Central memory CD8-positive, alpha-beta T cell (primary cell): ENCODE data around the gene APOBEC3C.
"Not testable (repeated sequence)": the region's sequence is repeated elsewhere in the genome, so short reads cannot be mapped to it uniquely, and the experiment has no call there.

Experiments used
- ATAC-seq: fragments of 150-1000 bp; cut with Tn5 transposase; replicated peaks from 2 replicates; pipeline ENCODE4 v1.10.0; 2022; ENCODE audit warnings: mild to moderate bottlenecking, moderate FRiP score, moderate number of reproducible peaks; ENCODE audit not compliant: poor library complexity, severe bottlenecking; ENCODE audit errors: extremely low read depth
- DNase-seq, 2 donors: peaks; one replicate each; pipeline ENCODE4 v3.0.0; 2021; ENCODE audit warnings: low spot score in 2 of 2
- H3K27ac Mint-ChIP-seq: one replicate; pipeline ENCODE4 v1.8.0; 2022; ENCODE audit warnings: low read depth, mild to moderate bottlenecking, moderate library complexity, mixed read lengths
- H3K27me3 Mint-ChIP-seq: one replicate; pipeline ENCODE4 v1.8.0; 2022; ENCODE audit warnings: mixed read lengths
- H3K36me3 Mint-ChIP-seq: one replicate; pipeline ENCODE4 v1.8.0; 2022; ENCODE audit warnings: mild to moderate bottlenecking, moderate library complexity, mixed read lengths; ENCODE audit not compliant: insufficient read depth
- H3K4me1 Mint-ChIP-seq: one replicate; pipeline ENCODE4 v1.8.0; 2022; ENCODE audit warnings: mixed read lengths
- H3K4me3 Mint-ChIP-seq: one replicate; pipeline ENCODE4 v1.8.0; 2022; ENCODE audit warnings: mild to moderate bottlenecking, moderate library complexity, mixed read lengths
- H3K9me3 Mint-ChIP-seq: one replicate; pipeline ENCODE4 v1.8.0; 2022; ENCODE audit warnings: mixed read lengths

The APOBEC3C gene

GRCh38 chr22:39016592-39016991 is 2.5 kb downstream of the APOBEC3C start:
- no peak for ATAC-seq

GRCh38 chr22:39017596-39018365 is 3.7 kb downstream of the APOBEC3C start:
- DNase-seq = no peak
- Mint-ChIP-seq H3K36me3 (peaks cover 58% of the 10 kb centered on the region), H3K27ac (peak overlapping the region; percentile 84), H3K4me1 (peaks cover 56% of the 10 kb centered on the region), H3K4me3 (peak overlapping the region; percentile 34), H3K9me3 (no peaks in the 10 kb centered on the region), H3K27me3 (no peaks in the 10 kb centered on the region)
- ATAC-seq = no peak

More at GRCh38 chr22:39016592-39016991, 2.5 kb downstream of the APOBEC3C start:
- Mint-ChIP-seq H3K9me3 (no peaks in the 10 kb centered on the region), H3K27me3 (no peaks in the 10 kb centered on the region), H3K4me1 (peaks cover 56% of the 10 kb centered on the region), H3K36me3 (peaks cover 47% of the 10 kb centered on the region), H3K4me3 (peak overlapping the region; percentile 99), H3K27ac (peak overlapping the region; percentile 76)
- no peak for DNase-seq

- H3K4me3 Mint-ChIP-seq = peak overlapping the region; percentile 98
- not testable (repeated sequence) for H3K9me3 Mint-ChIP-seq, DNase-seq, H3K27me3 Mint-ChIP-seq, ATAC-seq
- peaks cover 60% of the 10 kb centered on the region for H3K4me1 Mint-ChIP-seq
- H3K27ac Mint-ChIP-seq = peak overlapping the region; percentile 97
- peaks cover 64% of the 10 kb centered on the region for H3K36me3 Mint-ChIP-seq
These were observed 6.1 kb downstream of the APOBEC3C start for GRCh38 chr22:39020021-39020651.

GRCh38 chr22:39021552-39022250 is 7.6 kb downstream of the APOBEC3C start:
- ATAC-seq (no peak), DNase-seq (no peak)
- H3K4me3 Mint-ChIP-seq = peak overlapping the region; percentile 98
- peak overlapping the region; percentile 97 for H3K27ac Mint-ChIP-seq
- no peaks in the 10 kb centered on the region for H3K27me3 Mint-ChIP-seq
- H3K36me3 Mint-ChIP-seq = peaks cover 66% of the 10 kb centered on the region
- H3K9me3 Mint-ChIP-seq = no peaks in the 10 kb centered on the region
- peaks cover 70% of the 10 kb centered on the region for H3K4me1 Mint-ChIP-seq

GRCh38 chr22:39024519-39025308 is 10.7 kb downstream of the APOBEC3C start:
- Mint-ChIP-seq H3K9me3 (no peaks in the 10 kb centered on the region), H3K27ac (peak overlapping the region; percentile 75), H3K27me3 (no peaks in the 10 kb centered on the region), H3K4me3 (peak overlapping the region; percentile 98), H3K4me1 (peaks cover 55% of the 10 kb centered on the region), H3K36me3 (peaks cover 49% of the 10 kb centered on the region)
- DNase-seq (no peak), ATAC-seq (no peak)

GRCh38 chr22:39026509-39027150 is 12.6 kb downstream of the APOBEC3C start:
- peaks cover 39% of the 10 kb centered on the region for H3K36me3 Mint-ChIP-seq
- ATAC-seq = no peak
- peak overlapping the region; percentile 87 for H3K27ac Mint-ChIP-seq

GRCh38 chr22:39027717-39028116 is 13.7 kb downstream of the APOBEC3C start:
- Mint-ChIP-seq H3K36me3 (peaks cover 34% of the 10 kb centered on the region), H3K27ac (peak overlapping the region; percentile 61), H3K9me3 (no peaks in the 10 kb centered on the region), H3K27me3 (no peaks in the 10 kb centered on the region), H3K4me1 (peaks cover 37% of the 10 kb centered on the region), H3K4me3 (no peak overlapping the region)
- DNase-seq (no peak), ATAC-seq (no peak)

More at GRCh38 chr22:39026509-39027150, 12.6 kb downstream of the APOBEC3C start:
- Mint-ChIP-seq H3K4me3 (no peak overlapping the region), H3K4me1 (peaks cover 43% of the 10 kb centered on the region), H3K27me3 (no peaks in the 10 kb centered on the region), H3K9me3 (no peaks in the 10 kb centered on the region)
- no peak for DNase-seq

- no peaks in the 10 kb centered on the region for H3K9me3 Mint-ChIP-seq
- peak overlapping the region; percentile 61 for H3K27ac Mint-ChIP-seq
- no peak overlapping the region for H3K4me3 Mint-ChIP-seq
- H3K27me3 Mint-ChIP-seq = no peaks in the 10 kb centered on the region
- H3K36me3 Mint-ChIP-seq = peaks cover 34% of the 10 kb centered on the region
- DNase-seq (no peak), ATAC-seq (no peak)
- H3K4me1 Mint-ChIP-seq = peaks cover 37% of the 10 kb centered on the region
These were observed 14.2 kb downstream of the APOBEC3C start for GRCh38 chr22:39028281-39028680.

GRCh38 chr22:39029227-39029626 is 15.2 kb downstream of the APOBEC3C start:
- Mint-ChIP-seq H3K4me3 (no peak overlapping the region), H3K27ac (no peak overlapping the region), H3K27me3 (no peaks in the 10 kb centered on the region), H3K36me3 (peaks cover 27% of the 10 kb centered on the region), H3K4me1 (peaks cover 29% of the 10 kb centered on the region), H3K9me3 (no peaks in the 10 kb centered on the region)
- ATAC-seq (no peak), DNase-seq (no peak)

- Mint-ChIP-seq H3K27me3 (no peaks in the 10 kb centered on the region), H3K9me3 (no peaks in the 10 kb centered on the region), H3K4me1 (peaks cover 14% of the 10 kb centered on the region), H3K27ac (peak overlapping the region; percentile 32), H3K36me3 (peaks cover 20% of the 10 kb centered on the region), H3K4me3 (no peak overlapping the region)
- DNase-seq (no peak), ATAC-seq (no peak)
These were observed 16.6 kb downstream of the APOBEC3C start for GRCh38 chr22:39030705-39031104.

- H3K4me1 Mint-ChIP-seq, DNase-seq, H3K9me3 Mint-ChIP-seq, ATAC-seq, H3K4me3 Mint-ChIP-seq, H3K27me3 Mint-ChIP-seq: not testable (repeated sequence)
- Mint-ChIP-seq H3K36me3 (peaks cover 15% of the 10 kb centered on the region), H3K27ac (peak overlapping the region; percentile 69)
These were observed 17.6 kb downstream of the APOBEC3C start for GRCh38 chr22:39031434-39032295.
